GM12873 (cell line): ENCODE data around the gene ACOT12.

ENCODE experiments used
- TF ChIP-seq, protein P1 (sequence below): IDR thresholded peaks from 2 replicates; pipeline ENCODE4 v1.5.1; 2012; ENCODE audit warnings: low read depth, mild to moderate bottlenecking, moderate library complexity, low read length, control low read depth; ENCODE audit not compliant: insufficient read depth; ENCODE audit errors: missing control alignments

The ACOT12 gene

DNA sequence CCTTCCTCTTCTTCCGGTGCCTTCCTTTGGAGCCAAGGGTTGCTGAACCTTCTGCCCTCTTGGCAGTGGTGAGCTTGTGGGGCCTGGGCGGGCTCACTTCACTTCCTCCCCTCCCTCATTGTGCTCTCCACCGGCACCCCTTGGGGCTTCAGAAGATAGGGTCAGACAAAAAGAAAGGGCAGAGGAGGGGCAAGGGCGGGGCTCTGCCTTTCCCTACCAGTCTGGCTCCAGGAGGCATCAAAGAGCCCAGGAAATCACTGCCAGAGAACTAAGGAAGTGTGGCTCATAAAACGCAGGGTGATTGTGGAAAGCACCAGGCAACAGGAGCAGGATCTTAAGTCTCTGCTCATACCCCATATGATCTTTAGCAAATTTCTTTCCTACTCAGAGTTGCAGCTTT, 34.8 kb downstream of the ACOT12 start:
- TF ChIP-seq, protein P1, sequence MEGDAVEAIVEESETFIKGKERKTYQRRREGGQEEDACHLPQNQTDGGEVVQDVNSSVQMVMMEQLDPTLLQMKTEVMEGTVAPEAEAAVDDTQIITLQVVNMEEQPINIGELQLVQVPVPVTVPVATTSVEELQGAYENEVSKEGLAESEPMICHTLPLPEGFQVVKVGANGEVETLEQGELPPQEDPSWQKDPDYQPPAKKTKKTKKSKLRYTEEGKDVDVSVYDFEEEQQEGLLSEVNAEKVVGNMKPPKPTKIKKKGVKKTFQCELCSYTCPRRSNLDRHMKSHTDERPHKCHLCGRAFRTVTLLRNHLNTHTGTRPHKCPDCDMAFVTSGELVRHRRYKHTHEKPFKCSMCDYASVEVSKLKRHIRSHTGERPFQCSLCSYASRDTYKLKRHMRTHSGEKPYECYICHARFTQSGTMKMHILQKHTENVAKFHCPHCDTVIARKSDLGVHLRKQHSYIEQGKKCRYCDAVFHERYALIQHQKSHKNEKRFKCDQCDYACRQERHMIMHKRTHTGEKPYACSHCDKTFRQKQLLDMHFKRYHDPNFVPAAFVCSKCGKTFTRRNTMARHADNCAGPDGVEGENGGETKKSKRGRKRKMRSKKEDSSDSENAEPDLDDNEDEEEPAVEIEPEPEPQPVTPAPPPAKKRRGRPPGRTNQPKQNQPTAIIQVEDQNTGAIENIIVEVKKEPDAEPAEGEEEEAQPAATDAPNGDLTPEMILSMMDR = no peak

DNA sequence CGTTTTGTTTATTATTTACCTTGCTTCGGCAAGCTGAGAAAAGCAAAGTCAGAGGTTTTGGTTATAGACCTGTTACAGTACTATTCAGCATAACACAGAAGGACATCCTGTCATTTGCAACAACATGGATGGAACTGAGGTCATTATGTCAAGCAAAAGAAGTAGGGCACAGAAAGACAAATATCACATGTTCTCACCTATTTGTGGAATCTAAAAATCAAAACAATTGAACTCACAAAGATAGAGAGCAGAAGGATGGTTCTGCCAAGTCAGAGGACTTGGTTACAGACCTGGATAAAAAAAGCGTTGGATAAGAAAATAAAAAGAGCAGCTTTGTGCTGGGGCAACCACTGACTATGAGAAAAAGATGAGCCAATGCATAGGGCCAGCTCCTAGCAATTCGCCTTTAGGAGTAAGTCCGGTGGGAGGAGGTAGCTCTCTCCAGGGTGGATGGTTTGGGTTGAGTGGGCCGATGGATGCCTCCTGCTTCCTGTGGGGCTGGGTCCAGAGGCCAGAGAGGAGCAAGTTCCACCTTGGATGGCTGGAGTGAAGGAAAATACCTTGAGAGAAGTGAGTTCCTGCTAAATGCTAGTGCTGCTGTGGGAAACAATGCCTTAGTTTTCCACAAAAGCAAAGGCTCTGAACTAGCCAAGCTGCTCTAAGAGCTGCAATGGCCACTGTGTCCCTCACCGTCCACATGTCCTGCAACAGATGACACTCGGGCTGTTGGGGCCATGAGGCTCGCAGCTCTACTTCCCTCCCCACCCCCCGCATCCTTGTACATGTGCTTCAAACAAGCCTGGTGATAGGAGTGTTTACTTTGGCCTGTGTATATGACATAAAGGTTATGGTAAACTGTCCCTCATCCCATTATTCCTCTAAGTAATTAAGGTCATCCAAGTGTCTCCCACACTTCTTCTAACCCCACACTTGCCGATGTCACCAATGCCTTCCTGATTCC, 38.4 kb downstream of the ACOT12 start:
- TF ChIP-seq, protein P1 = no peak

DNA sequence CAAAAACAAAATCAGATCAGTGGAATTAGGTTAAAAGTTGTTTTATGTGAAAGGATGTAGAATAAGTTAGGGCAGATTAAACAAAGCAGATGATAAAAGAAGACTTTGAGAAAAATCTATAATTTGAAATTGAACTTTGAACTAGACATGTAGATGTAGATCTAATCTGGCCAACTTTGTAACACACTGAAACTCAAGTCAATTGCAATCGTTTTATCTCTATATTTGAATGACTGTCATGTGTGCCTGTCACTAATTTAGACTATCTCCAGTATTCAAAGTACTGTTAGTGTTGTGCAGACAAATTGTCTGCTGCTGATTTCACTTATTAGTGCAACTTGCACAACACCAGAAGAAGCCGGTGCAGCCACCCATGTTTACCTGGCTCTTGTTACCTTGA, 39.8 kb downstream of the ACOT12 start:
- TF ChIP-seq, protein P1 = no peak

DNA sequence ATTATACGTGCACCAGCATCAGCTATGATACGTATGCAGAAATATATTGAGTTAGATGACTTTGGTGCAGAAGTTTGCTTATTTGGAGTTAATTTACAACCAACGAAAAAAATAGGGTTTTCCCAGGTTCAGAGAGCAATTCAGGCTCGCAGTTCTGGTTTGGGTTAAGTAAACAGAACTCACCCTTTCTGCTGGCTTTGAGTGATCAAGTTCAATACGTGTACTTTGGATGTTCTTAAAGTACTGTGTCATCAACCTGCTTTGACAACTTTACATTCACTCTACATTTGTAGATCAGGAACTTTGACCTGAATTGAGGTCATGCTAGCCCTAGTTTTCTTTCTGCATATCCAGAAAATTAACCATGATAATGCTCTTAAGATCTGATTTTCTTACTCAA, 40.7 kb downstream of the ACOT12 start:
- TF ChIP-seq, protein P1 = no peak

DNA sequence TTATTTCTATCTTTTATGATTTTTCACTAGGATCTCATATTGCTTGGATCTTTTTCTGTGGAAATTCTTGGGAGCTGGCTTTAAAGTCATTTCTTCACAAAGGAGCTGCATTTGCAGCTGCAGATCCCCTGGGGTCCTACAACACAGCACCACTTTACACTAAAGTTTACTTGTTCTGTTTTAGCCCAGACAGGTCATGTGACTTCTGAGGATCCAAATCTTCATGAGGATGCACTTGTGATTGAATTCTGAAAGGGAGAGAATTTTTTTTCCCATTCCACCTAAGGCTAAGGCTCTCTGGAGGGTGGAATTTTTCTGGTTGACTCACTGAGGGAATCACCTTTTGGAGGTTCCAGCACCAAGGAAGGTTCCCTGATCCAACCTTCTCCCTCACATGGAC, 43.4 kb downstream of the ACOT12 start:
- TF ChIP-seq, protein P1 = no peak

DNA sequence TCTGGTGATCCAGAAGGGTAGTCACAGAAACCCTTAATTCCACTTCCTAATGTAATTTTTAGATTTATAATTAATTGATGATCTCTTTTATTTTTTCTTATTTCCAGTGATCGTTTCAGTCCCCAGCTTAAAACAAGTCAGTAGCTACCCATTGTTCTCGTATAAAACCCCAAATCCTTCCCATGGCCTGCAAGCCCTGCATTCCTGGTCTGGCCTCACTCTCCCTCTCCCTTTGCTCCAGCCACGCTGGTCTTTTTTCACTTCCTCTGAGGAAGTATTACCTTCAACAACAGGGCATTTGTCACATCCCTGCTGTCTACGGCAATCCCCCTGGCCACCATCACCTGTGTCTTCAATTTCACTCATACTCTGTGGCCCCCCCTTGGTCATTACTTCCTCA, 44.8 kb downstream of the ACOT12 start:
- TF ChIP-seq, protein P1 = no peak

DNA sequence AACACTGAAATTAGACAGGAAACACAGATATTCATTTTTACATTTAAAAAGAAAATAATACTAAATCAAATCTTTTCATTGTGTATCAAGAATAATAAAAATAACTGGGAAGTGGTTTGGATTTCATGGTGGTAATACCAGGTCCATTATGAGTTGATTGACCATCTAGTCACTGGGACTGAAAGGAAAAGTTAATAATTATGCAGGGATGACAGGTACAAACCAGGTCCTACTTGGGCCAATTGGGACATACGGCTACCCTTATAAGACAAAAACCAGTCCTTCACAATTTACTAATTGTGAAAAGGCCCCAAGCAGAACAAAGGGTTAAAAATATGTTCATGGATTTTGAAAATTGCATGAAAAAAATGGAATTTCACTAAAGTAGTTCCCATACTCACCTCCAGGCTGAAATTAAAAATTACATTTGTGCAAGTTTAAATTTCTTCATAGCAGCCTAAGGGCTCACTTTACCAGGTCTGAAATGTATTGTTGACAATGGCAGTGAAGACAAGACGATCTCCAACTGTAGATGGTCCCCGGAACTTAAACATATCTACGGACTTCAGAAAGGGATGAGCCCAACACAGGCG, 48.4 kb downstream of the ACOT12 start:
- TF ChIP-seq, protein P1 = no peak
